Measurements from ENCODE around the gene SRGAP3. TPM values are rescaled to one million over a fixed set of nuclear protein-coding genes. Genes with fewer than 3 reads are reported as not detected.

The SRGAP3 gene
- total RNA-seq, 1 donor from 2014 or later, result 1.6 TPM

GRCh38 chr3:9064850-9065249 lies 184.6 kb downstream of the SRGAP3 start:
- intact Hi-C loops (cut with micrococcal nuclease), result no loop called here

- intact Hi-C loops (cut with micrococcal nuclease), result no loop called here
Measured at GRCh38 chr3:9064251-9064650, 185.2 kb downstream of the SRGAP3 start.

GRCh38 chr3:9062570-9062969 lies 186.9 kb downstream of the SRGAP3 start:
- intact Hi-C loops (cut with micrococcal nuclease), result no loop called here

GRCh38 chr3:9061634-9062033 lies 187.8 kb downstream of the SRGAP3 start:
- intact Hi-C loops (cut with micrococcal nuclease), result no loop called here

GRCh38 chr3:9059489-9060400 lies 189.7 kb downstream of the SRGAP3 start:
- intact Hi-C loops (cut with micrococcal nuclease), result no loop called here

GRCh38 chr3:9056581-9056980 lies 192.9 kb downstream of the SRGAP3 start:
- intact Hi-C loops (cut with micrococcal nuclease), result no loop called here

- intact Hi-C loops (cut with micrococcal nuclease), result no loop called here
Measured at GRCh38 chr3:9047452-9048346, 201.7 kb downstream of the SRGAP3 start.

GRCh38 chr3:9045371-9045770 lies 204.1 kb downstream of the SRGAP3 start:
- intact Hi-C loops (cut with micrococcal nuclease), result no loop called here

GRCh38 chr3:9043063-9043462 lies 206.4 kb downstream of the SRGAP3 start:
- intact Hi-C loops (cut with micrococcal nuclease), result no loop called here

- intact Hi-C loops (cut with micrococcal nuclease), result no loop called here
Measured at GRCh38 chr3:9041626-9042025, 207.8 kb downstream of the SRGAP3 start.

GRCh38 chr3:9040996-9041395 lies 208.4 kb downstream of the SRGAP3 start:
- intact Hi-C loops (cut with micrococcal nuclease), result no loop called here

- intact Hi-C loops (cut with micrococcal nuclease), result no loop called here
Measured at GRCh38 chr3:9037144-9037711, 212.2 kb downstream of the SRGAP3 start.

GRCh38 chr3:9036404-9037131 lies 212.9 kb downstream of the SRGAP3 start:
- intact Hi-C loops (cut with micrococcal nuclease), result no loop called here

GRCh38 chr3:9035961-9036360 lies 213.5 kb downstream of the SRGAP3 start:
- intact Hi-C loops (cut with micrococcal nuclease), result no loop called here

GRCh38 chr3:9035473-9035872 lies 214.0 kb downstream of the SRGAP3 start:
- intact Hi-C loops (cut with micrococcal nuclease), result no loop called here

GRCh38 chr3:9033867-9034266 lies 215.6 kb downstream of the SRGAP3 start:
- intact Hi-C loops (cut with micrococcal nuclease), result no loop called here

GRCh38 chr3:9032231-9032777 lies 217.1 kb downstream of the SRGAP3 start:
- intact Hi-C loops (cut with micrococcal nuclease), result no loop called here

GRCh38 chr3:9030034-9030433 lies 219.4 kb downstream of the SRGAP3 start:
- intact Hi-C loops (cut with micrococcal nuclease), result no loop called here

GRCh38 chr3:9028134-9028533 lies 221.3 kb downstream of the SRGAP3 start:
- intact Hi-C loops (cut with micrococcal nuclease), result no loop called here

GRCh38 chr3:9026320-9027045 lies 223.0 kb downstream of the SRGAP3 start:
- intact Hi-C loops (cut with micrococcal nuclease), result no loop called here

All from T-helper 1 cell treated with Interleukin-12 subunit alpha and Interleukin-12 subunit beta and Interleukin-4 antibody, amounts not matched to agents 30 ng/mL and 1 ng/mL, for 36 hours (primary cell).